NCI-H1048 (cell line): ENCODE data around the gene GORAB.

Experiments
- DNase-seq: peaks from one replicate; lab custom pipeline; 2025; lab: John Stamatoyannopoulos, UW

GORAB gene

GRCh38 chr1:170592591-170593111 lies 60.7 kb downstream of the GORAB start:
- no peak for DNase-seq

GRCh38 chr1:170593173-170594011 lies 61.4 kb downstream of the GORAB start:
- no peak for DNase-seq

DNA sequence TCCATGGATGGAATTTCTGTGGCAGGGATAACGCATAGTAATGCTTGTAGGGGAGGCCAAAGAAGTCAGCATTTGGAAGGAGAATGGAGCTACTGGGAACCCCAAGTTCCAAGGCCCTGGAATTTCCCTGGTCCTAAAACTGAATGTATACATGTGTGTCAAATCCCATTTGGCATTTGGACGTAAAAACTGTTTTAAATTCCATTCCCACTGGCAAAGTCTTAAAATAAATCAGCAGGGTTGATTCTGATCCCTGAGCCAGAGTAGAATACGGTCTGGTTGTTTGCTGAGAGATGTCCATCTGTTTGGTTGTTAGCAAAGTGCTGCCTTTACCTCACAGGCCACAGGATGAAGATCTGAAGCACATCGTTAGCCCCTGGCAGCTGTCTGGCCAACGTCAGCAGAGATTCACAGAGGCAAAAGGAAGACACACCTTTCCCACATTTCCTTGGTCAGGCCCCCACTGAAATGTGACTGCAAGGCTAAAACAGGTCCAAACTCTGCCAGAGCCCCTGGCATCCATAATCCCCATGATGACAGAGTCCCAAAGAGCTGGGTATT lies 62.2 kb downstream of the GORAB start:
- DNase-seq, result no peak

DNA sequence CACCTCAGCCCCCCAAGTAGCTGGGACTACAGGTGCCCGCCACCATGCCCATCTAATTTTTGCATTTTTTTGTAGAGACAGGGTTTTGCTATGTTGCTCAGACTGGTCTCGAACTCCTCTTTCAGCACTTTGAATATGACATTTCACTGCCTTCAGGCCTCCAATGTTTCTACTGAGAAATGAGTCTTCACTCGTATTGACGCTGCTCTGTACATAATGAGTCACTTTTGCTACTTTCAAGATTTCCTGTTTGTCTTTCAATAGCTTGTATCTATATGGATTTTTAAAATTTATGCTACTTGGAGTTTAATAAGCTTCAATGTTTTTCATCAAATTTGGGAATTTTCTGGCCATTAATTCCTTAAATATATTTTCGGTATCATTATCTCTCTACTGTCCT lies 64.7 kb downstream of the GORAB start:
- DNase-seq, result no peak

DNA sequence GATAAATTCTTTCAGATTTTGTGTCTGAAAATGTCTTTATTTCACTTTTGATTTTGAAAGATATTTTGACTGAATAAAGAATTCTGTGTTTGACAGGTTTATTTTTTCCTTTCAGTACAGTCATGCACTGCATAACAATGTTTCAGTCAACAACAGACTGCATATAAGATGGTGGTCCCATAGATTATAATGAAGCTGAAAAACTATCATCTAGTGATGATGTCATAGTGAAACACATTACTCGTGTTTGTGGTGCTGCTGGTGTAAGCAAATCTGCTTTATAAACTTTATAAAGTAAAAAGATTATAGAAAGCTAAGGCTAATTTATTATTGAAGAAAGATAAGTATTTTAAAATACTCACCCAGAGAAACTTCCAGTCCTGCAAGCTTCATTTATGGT lies 66.7 kb downstream of the GORAB start:
- DNase-seq, result no peak

- no peak for DNase-seq
These were observed 67.1 kb downstream of the GORAB start for GRCh38 chr1:170599033-170599432.

DNA sequence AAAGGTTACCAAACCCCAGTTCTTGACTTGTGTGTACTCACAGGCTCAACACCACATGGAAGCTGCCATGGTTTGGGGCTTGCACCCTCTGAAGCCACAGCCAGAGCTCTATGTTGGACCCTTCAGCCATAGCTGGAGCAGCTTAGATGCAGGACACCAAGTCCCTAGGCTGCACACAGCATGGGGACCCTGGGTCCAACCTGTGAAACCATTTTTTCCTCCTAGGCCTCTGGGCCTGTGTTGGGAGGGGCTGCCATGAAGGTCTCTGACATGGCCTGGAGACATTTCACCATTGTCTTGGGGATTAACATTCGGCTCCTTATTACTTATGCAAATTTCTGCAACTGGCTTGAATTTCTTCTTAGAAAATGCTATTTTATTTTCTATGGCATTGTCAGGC lies 69.9 kb downstream of the GORAB start:
- no peak for DNase-seq
